ENCODE data around the gene CDCP2.

- no peak for TF ChIP-seq CTCF (IDR thresholded peaks at IDR 0.05)
- no peak for TF ChIP-seq POLR2A (IDR thresholded peaks at IDR 0.05)
Measured at GRCh38 chr1:54167422-54168139, 14.8 kb upstream of the CDCP2 start.

All from thyroid gland (tissue), 4 donors.